GM18498 (cell line): ENCODE measurements around the gene EML4.
"Not testable (repeated sequence)": the region's sequence is repeated elsewhere in the genome, so short reads cannot be mapped to it uniquely, and the experiment has no call there.

Experiments
- ATAC-seq: cut with Tn5 transposase; IDR thresholded peaks from one replicate; pipeline ENCODE4 v1.9.1; 2021; ENCODE audit warnings: mild to moderate bottlenecking, moderate library complexity; ENCODE audit not compliant: unreplicated experiment

Gene EML4

GRCh38 chr2:42369532-42370229 is 200.5 kb downstream of the EML4 start:
- ATAC-seq, result no peak

DNA sequence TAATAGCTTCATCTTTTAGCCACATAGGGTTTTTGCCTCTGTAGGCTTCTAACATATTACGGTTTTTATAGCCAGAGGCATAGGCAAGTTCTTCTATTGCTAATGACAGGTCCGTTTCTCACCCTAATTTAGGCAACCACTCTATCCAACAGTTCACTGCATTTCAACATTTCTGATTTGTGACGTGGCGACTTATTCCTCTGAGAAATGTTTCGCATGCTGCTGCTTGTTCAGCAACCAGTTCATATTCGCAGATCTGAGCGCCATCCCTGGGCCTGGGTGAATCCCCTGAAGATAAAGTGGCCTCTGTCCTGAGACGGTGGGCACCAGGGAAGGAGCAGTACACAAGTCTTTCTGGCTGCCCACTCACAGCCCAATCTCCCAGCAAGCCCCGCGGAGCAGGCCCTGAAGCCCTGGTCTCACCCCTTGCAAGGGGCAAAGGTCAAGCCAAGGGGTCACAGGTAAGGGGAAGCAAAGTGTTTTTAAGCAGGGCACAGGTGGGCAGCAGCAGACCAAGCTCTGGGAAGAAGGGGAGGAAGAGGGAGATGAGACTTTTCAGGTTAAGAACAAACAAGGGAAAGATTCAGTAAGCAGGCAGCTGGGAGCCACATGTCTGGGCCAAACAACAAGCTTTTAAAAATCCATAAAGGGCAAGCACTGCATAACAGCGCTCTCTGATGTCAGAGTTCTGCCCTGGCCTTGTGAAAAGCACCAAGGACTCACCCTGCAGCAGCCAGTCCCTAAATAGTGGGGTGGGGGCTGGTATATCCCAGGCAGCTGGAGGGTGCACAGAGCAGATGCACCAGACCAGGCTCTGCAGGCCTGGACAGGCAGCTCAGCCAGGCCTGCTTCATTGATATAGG is 202.7 kb downstream of the EML4 start:
- no peak for ATAC-seq

DNA sequence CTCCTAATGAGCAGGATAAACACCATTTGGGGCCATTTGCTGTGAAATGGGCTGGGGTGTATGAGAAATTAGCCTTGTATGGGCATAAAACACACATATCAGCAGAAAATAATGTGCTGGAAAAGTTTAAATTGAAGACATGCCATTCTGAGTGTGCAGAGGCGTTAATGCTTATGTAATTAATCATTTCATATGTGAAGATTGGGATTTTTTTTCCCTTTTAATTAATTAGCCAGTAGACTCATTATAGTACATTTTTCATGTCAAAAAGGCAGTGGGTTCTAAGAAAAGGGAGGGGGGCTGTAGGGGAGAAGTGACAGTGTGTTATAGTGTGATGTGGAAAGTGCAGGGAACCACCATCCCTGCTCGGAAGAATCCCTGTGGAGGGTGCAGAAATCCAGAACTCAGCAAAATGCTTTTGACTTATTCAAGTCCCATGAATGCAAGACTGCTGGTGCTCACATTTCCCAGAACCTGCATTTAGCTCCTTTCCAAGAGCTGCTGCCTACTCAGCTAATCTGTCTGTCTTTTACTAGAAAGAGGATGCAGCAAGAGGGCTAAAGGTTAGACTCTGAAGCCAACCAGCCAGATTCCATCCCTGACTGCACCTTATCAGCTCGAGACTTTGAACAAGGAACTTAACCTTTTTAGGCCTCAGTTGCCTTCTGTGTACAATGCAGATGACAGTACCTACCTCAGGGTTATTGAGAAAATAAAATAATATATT is 203.5 kb downstream of the EML4 start:
- ATAC-seq, result no peak

GRCh38 chr2:42376758-42377157 is 207.6 kb downstream of the EML4 start:
- no peak for ATAC-seq

DNA sequence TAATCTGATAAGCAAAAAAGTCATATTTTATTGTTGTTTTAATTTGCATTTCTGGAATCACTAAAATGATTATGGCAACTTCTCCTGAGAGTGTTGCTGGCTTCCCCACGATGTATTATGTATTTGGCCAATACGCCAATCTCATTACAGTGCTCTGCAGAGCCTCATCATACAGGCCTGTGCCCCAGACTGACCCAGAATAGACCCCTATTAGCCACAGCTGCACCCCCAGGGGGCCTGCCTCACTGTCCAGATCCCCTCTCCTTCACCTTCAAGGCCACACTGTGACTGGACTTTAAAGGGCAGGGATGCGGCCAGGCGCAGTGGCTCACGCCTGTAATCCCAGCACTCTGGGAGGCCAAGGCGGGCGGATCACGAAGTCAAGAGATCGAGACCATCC is 209.3 kb downstream of the EML4 start:
- no peak for ATAC-seq

- not testable (repeated sequence) for ATAC-seq
These were observed 210.9 kb downstream of the EML4 start for GRCh38 chr2:42380026-42380425.

DNA sequence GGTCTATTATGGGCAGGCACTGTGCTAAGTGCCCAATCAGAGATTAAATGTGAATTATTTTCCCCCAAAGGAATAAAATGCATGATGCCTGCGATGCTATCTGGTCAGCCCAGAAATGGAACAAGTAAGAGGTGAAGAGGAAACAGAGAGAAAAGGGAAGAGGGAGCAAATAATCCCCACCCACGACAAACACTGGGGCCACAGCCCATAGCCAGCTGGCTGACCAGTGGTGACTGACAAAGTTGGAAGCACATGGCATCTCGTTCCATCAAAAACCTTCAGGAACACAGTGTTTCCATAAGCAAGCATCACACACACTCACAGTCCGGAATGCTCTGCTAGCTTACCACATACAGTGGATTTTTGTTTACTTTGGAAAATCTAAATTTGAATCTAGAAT is 213.0 kb downstream of the EML4 start:
- ATAC-seq, result no peak
